CD4-positive, alpha-beta memory T cell (primary cell): ENCODE results near the gene PPP2R5E. TPM values are rescaled to one million over a fixed set of nuclear protein-coding genes. Genes with fewer than 3 reads are reported as not detected.

Experiments used
- CTCF ChIA-PET: fragments of 350-600 bp; sonication (Branson Sonifier 250); formaldehyde crosslinking; loops from one replicate; lab custom pipeline; 2021; ENCODE audit warnings: inconsistent platforms; ENCODE audit not compliant: partially characterized antibody; lab: Charles Lee
- POLR2A ChIA-PET: fragments of 350-600 bp; sonication (Branson Sonifier 250); formaldehyde crosslinking; loops from one replicate; lab custom pipeline; 2021; ENCODE audit not compliant: partially characterized antibody; lab: Charles Lee
- DNase-seq, 5 donors: peaks; one replicate each; pipeline versions ENCODE4 v3.0.0 to v3.0.0-alpha.2; 2020 to 2022; ENCODE audit warnings: mixed read lengths in 1 of 5
- H3K27ac ChIP-seq: one replicate; pipeline ENCODE4 v1.7.0; 2013; ENCODE audit warnings: low read depth, low read length
- H3K27me3 ChIP-seq: 2 replicates; pipeline ENCODE4 v1.7.0; 2013; ENCODE audit warnings: mild to moderate bottlenecking, low read length, moderate library complexity; ENCODE audit not compliant: insufficient read depth
- H3K36me3 ChIP-seq: 2 replicates; pipeline ENCODE4 v1.7.0; 2013; ENCODE audit warnings: mild to moderate bottlenecking, low read length, moderate library complexity; ENCODE audit not compliant: insufficient read depth
- H3K4me1 ChIP-seq: 2 replicates; pipeline ENCODE4 v1.7.0; 2013; ENCODE audit warnings: mild to moderate bottlenecking, low read length, moderate library complexity; ENCODE audit not compliant: insufficient read depth
- H3K4me3 ChIP-seq, 2 donors: one replicate each; pipeline ENCODE4 v1.7.0; 2013; ENCODE audit warnings: low read length in 2 of 2, mild to moderate bottlenecking in 1 of 2
- H3K9me3 ChIP-seq, 2 donors: one replicate each; pipeline ENCODE4 v1.7.0; 2013; ENCODE audit warnings: low read length in 2 of 2, control low read depth in 1 of 2; ENCODE audit not compliant: control insufficient read depth in 1 of 2
- H3K27ac Mint-ChIP-seq, 7 donors: one replicate each; pipeline ENCODE4 v1.8.0; 2020 to 2021; ENCODE audit warnings: mixed read lengths in 7 of 7, mild to moderate bottlenecking in 6 of 7, inconsistent platforms in 3 of 7, moderate library complexity in 3 of 7
- H3K27me3 Mint-ChIP-seq, 2 donors: one replicate each; pipeline ENCODE4 v1.8.0; 2020 to 2021; ENCODE audit warnings: mixed read lengths in 2 of 2
- H3K36me3 Mint-ChIP-seq, 2 donors: one replicate each; pipeline ENCODE4 v1.8.0; 2020 to 2021; ENCODE audit warnings: mixed read lengths in 2 of 2, inconsistent platforms in 1 of 2, mild to moderate bottlenecking in 1 of 2
- H3K4me1 Mint-ChIP-seq, 4 donors: one replicate each; pipeline ENCODE4 v1.8.0; 2020 to 2021; ENCODE audit warnings: mixed read lengths in 4 of 4, mild to moderate bottlenecking in 1 of 4
- H3K4me3 Mint-ChIP-seq, 8 donors: one replicate each; pipeline ENCODE4 v1.8.0; 2020 to 2021; ENCODE audit warnings: mixed read lengths in 8 of 8, mild to moderate bottlenecking in 7 of 8, moderate library complexity in 6 of 8, inconsistent platforms in 3 of 8
- H3K9me3 Mint-ChIP-seq, 8 donors: one replicate each; pipeline ENCODE4 v1.8.0; 2020 to 2021; ENCODE audit warnings: mixed read lengths in 8 of 8, mild to moderate bottlenecking in 5 of 8, inconsistent platforms in 3 of 8, moderate library complexity in 1 of 8
- intact Hi-C: fragments of 100-400 bp; cut with micrococcal nuclease; formaldehyde crosslinking; loops from one replicate; pipeline ENCODE4 v1.15.1; 2023
- polyA plus RNA-seq, 2 donors: library from polyadenylated mRNA; unstranded; fragments of 300-500 nt; fragmentation: Illumina TruSeq; gene quantifications; one replicate each; pipeline ENCODE4 v1.2.3, GENCODE V29; 2021
- total RNA-seq, 2 experiments: library from RNA; stranded (reverse); gene quantifications; one replicate each; pipeline ENCODE4 v1.2.3, GENCODE V29; 2021

Gene PPP2R5E
- total and polyA plus RNA-seq, 4 experiments from 2014 or later, result 36.2 to 38.3 (median 37.1) TPM

DNA sequence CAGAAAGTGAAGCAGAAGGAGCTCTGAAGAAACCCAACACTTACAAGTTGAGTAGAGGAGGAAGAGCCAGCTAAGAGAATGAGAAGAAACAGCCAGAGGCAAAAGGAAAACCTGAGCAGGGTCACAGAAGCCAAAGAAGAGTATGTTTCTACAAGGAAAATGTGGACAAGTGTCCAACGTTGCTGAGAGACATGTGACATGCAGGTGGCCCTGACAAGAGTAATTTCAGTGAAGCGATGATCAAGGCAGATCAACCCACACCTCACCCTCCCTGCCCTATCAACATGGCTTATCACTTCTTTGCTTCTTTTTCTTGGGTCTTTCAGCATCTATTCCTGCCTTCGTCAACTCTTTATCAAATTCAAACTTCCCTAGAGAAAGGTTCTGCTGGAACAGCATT, 68.3 kb downstream of the PPP2R5E start:
- Mint-ChIP-seq H3K4me1 (peaks cover 34 to 65% (median 49%) of the 10 kb centered on the region in 4 donors), H3K4me3 (no peak overlapping the region)
- CTCF ChIA-PET, result no interaction called here

DNA sequence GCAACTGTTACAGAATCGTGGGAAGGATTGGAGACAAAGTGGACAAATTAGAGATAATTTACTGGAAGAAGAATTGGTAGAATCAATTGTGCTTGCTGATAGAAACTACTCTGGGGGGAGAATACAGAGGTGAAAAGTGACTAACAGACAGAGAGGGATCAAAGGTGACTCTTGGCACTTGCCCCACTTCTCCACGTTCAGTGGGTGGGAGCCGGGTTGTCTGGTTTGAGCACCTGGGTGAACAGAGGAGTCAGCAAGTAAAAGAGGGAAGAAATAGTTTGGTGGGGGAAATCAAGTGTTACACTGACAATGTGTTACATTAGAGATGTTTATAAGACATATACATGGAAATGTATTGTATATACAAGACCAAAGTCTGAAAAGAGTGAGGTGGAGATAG, 69.1 kb downstream of the PPP2R5E start:
- no peak overlapping the region for H3K27ac ChIP-seq
- no peak overlapping the region for H3K4me3 Mint-ChIP-seq
- peaks cover 54% of the 10 kb centered on the region for H3K4me1 ChIP-seq
- peaks cover 31 to 67% (median 46%) of the 10 kb centered on the region in 4 donors for H3K4me1 Mint-ChIP-seq
- ChIA-PET CTCF (no interaction called here), POLR2A (no interaction called here)
- H3K27ac Mint-ChIP-seq, result no peak overlapping the region
- intact Hi-C loops, result no loop called here
- no peak for DNase-seq
- H3K9me3 ChIP-seq, result no peaks in the 10 kb centered on the region
- H3K4me3 ChIP-seq, result no peak overlapping the region
- no peaks in the 10 kb centered on the region for H3K36me3 ChIP-seq
- H3K27me3 Mint-ChIP-seq, result no peaks in the 10 kb centered on the region
- no peaks in the 10 kb centered on the region for H3K36me3 Mint-ChIP-seq
- H3K9me3 Mint-ChIP-seq, result no peaks in the 10 kb centered on the region
- H3K27me3 ChIP-seq, result no peaks in the 10 kb centered on the region

More for the DNA sequence above, 68.3 kb downstream of the PPP2R5E start:
- POLR2A ChIA-PET, result no interaction called here
- intact Hi-C loops, result no loop called here
- Histone ChIP-seq H3K27ac (no peak overlapping the region), H3K4me3 (no peak overlapping the region), H3K36me3 (no peaks in the 10 kb centered on the region), H3K27me3 (no peaks in the 10 kb centered on the region), H3K4me1 (peaks cover 53% of the 10 kb centered on the region), H3K9me3 (no peaks in the 10 kb centered on the region)
- no peak for DNase-seq
- H3K27me3 Mint-ChIP-seq, result no peaks in the 10 kb centered on the region
- no peaks in the 10 kb centered on the region for H3K36me3 Mint-ChIP-seq
- H3K9me3 Mint-ChIP-seq, result no peaks in the 10 kb centered on the region
- H3K27ac Mint-ChIP-seq, result no peak overlapping the region

- no peaks in the 10 kb centered on the region for H3K36me3 Mint-ChIP-seq
- Histone ChIP-seq H3K4me1 (peaks cover 55% of the 10 kb centered on the region), H3K36me3 (no peaks in the 10 kb centered on the region), H3K9me3 (no peaks in the 10 kb centered on the region), H3K27ac (no peak overlapping the region), H3K27me3 (no peaks in the 10 kb centered on the region), H3K4me3 (no peak overlapping the region)
- no peak overlapping the region for H3K4me3 Mint-ChIP-seq
- DNase-seq, result no peak
- H3K27me3 Mint-ChIP-seq, result no peaks in the 10 kb centered on the region
- ChIA-PET CTCF (no interaction called here), POLR2A (no interaction called here)
- no peak overlapping the region for H3K27ac Mint-ChIP-seq
- intact Hi-C loops, result no loop called here
- peaks cover 38 to 68% (median 48%) of the 10 kb centered on the region in 4 donors for H3K4me1 Mint-ChIP-seq
- H3K9me3 Mint-ChIP-seq, result no peaks in the 10 kb centered on the region
Observed at GRCh38 chr14:63472986-63473788, 70.0 kb downstream of the PPP2R5E start.

DNA sequence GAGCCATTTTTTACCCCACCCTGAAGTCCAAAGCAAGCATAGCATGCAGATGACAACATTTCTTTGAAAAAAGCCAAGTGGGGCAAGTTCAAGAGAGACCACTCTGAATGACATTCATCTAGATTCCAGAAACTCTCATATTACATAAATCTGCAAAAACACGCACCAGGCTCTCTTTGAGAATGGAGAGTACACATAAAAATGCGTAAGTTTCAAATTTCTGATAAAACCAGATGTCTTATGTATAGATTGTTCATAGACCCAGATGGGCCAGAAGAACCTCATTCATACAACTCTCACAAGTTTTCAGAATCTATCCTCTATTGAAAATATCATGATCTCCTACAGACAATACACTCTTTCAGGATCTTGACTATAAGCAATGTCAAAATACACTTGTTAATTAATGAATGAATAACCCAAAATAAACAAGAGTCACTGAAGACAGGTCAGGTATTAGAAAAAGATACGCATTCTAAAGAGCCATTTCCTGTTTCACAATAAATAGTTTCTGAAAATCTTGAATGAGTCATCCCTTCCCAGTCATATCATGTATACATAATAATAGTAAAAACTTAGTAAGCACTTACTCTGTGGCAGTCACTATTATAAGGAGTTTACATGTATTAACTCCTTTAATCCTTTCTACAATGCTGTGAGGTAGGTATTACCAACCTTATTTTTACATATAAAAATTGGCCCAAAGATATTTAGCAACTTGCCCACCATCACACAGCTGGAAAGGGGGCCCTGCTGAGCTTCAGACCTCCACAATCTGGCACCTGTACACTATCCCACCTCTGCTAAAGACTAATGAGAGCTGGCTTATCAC, 72.0 kb downstream of the PPP2R5E start:
- H3K4me1 ChIP-seq, result peaks cover 50% of the 10 kb centered on the region
- H3K27me3 Mint-ChIP-seq, result no peaks in the 10 kb centered on the region
- H3K4me3 ChIP-seq, result no peak overlapping the region
- peaks cover 0 to 3% of the 10 kb centered on the region in 2 donors for H3K36me3 Mint-ChIP-seq
- no peaks in the 10 kb centered on the region for H3K27me3 ChIP-seq
- peaks cover 31 to 64% (median 44%) of the 10 kb centered on the region in 4 donors for H3K4me1 Mint-ChIP-seq
- no peak overlapping the region for H3K27ac ChIP-seq
- H3K4me3 Mint-ChIP-seq, result peak overlapping the region in 4 of 8 donors; percentile 13 to 57 (median 36)
- H3K27ac Mint-ChIP-seq, result peak overlapping the region in 4 of 7 donors; percentile 1 to 65 (median 30)
- CTCF ChIA-PET, result interaction anchor here (0.7 kb wide), 1 partner anchor 77 kb away, joined by 3 read pairs; no protein-coding TSS in a partner anchor
- no peak for DNase-seq
- no peaks in the 10 kb centered on the region for H3K9me3 ChIP-seq
- intact Hi-C loops, result no loop called here
- no peaks in the 10 kb centered on the region for H3K9me3 Mint-ChIP-seq
- POLR2A ChIA-PET, result no interaction called here
- no peaks in the 10 kb centered on the region for H3K36me3 ChIP-seq

- H3K4me1 ChIP-seq, result peaks cover 46% of the 10 kb centered on the region
- H3K36me3 Mint-ChIP-seq, result peaks cover 3 to 8% of the 10 kb centered on the region in 2 donors
- no peak overlapping the region for H3K4me3 ChIP-seq
- H3K27me3 ChIP-seq, result no peaks in the 10 kb centered on the region
- peak overlapping the region in 3 of 8 donors; percentile 0 to 29 (median 0) for H3K4me3 Mint-ChIP-seq
- peak overlapping the region in 2 of 7 donors; percentile 15 to 25 for H3K27ac Mint-ChIP-seq
- no peaks in the 10 kb centered on the region for H3K9me3 ChIP-seq
- H3K27me3 Mint-ChIP-seq, result no peaks in the 10 kb centered on the region
- no peaks in the 10 kb centered on the region for H3K36me3 ChIP-seq
- intact Hi-C loops, result no loop called here
- CTCF ChIA-PET, result no interaction called here
- H3K9me3 Mint-ChIP-seq, result no peaks in the 10 kb centered on the region
- no peak for DNase-seq
- H3K27ac ChIP-seq, result no peak overlapping the region
- POLR2A ChIA-PET, result no interaction called here
- H3K4me1 Mint-ChIP-seq, result peaks cover 32 to 56% (median 39%) of the 10 kb centered on the region in 4 donors
Observed at GRCh38 chr14:63468294-63468693, 74.9 kb downstream of the PPP2R5E start.

DNA sequence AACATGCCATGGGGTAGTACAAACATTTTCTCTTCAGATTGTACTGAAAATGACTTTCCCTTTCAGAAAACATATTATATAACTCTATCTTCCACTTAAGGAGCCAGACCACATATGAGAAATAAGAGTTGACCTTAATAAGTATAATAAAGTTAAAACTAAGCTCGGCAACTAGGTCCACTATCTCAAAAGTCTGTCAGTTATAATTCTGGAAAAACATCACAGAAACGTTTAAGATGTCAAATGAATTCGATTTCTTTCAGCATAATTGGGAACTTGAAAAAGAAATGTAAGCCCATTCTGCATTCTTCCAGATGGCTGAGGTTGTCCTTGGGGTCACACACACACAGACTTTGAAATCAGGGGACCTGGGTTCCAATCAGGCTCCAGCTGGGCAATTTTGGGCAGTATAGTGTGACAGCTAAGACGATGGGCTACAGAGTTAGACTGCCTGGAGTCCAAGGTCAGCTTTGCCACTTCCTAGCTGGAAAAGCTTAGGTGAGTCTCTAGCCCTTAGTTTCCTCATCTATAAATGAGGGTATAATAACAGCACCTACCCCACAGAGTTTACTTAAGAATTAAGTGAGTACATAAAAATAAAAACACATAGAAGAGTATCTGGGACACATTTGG, 75.6 kb downstream of the PPP2R5E start:
- Histone ChIP-seq H3K4me1 (peaks cover 45% of the 10 kb centered on the region), H3K4me3 (no peak overlapping the region), H3K9me3 (no peaks in the 10 kb centered on the region), H3K27ac (no peak overlapping the region), H3K27me3 (no peaks in the 10 kb centered on the region), H3K36me3 (no peaks in the 10 kb centered on the region)
- Mint-ChIP-seq H3K36me3 (peaks cover 3 to 8% of the 10 kb centered on the region in 2 donors), H3K4me1 (peaks cover 32 to 56% (median 39%) of the 10 kb centered on the region in 4 donors), H3K4me3 (peak overlapping the region in 1 of 8 donors; percentile 12), H3K27ac (no peak overlapping the region), H3K27me3 (no peaks in the 10 kb centered on the region), H3K9me3 (no peaks in the 10 kb centered on the region)
- POLR2A ChIA-PET, result no interaction called here
- no peak for DNase-seq
- intact Hi-C loops, result no loop called here
- CTCF ChIA-PET, result no interaction called here

DNA sequence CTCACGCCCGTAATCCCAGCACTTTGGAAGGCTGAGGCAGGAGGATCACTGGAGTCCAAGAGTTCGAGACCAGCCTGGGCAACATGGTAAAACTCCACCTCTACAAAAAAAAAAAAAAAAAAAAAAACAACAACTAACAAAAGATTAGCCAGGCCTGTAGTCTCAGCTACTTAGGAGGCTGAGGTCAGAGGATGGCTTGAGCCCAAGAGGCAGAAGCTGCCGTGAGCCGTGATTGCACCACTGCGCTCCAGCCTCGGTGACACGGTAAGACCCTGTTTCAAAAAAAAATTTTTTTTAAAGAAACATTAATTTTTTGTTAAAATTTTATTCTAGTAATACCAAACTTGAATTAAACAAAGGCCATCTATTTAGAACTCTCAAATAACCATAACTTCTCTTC, 77.8 kb downstream of the PPP2R5E start:
- H3K4me1 Mint-ChIP-seq, result peaks cover 30 to 52% (median 30%) of the 10 kb centered on the region in 4 donors
- no peaks in the 10 kb centered on the region for H3K9me3 Mint-ChIP-seq
- no peak overlapping the region for H3K4me3 ChIP-seq
- ChIA-PET CTCF (no interaction called here), POLR2A (interaction anchor here (0.7 kb wide), 1 partner anchor 305 kb away, joined by 3 read pairs; no protein-coding TSS in a partner anchor)
- H3K27ac ChIP-seq, result no peak overlapping the region
- H3K9me3 ChIP-seq, result no peaks in the 10 kb centered on the region
- no peaks in the 10 kb centered on the region for H3K36me3 ChIP-seq
- intact Hi-C loops, result no loop called here
- peaks cover 26% of the 10 kb centered on the region for H3K4me1 ChIP-seq
- H3K27ac Mint-ChIP-seq, result no peak overlapping the region
- H3K36me3 Mint-ChIP-seq, result peaks cover 8 to 13% of the 10 kb centered on the region in 2 donors
- no peaks in the 10 kb centered on the region for H3K27me3 Mint-ChIP-seq
- no peak overlapping the region for H3K4me3 Mint-ChIP-seq
- no peaks in the 10 kb centered on the region for H3K27me3 ChIP-seq
- no peak for DNase-seq
